Hematopoietic multipotent progenitor cell treated with erythropoietin and hydrocortisone succinate and interleukin-3 and kit ligand, for 8 days (in vitro differentiated cells): Measurements from ENCODE around the gene TALDO1.
A peak's percentile ranks its signal among the peaks of the same experiment; 100 is the strongest.

Experiments
- DNase-seq: peaks from one replicate; pipeline ENCODE4 v3.0.0-alpha.2; 2015

TALDO1 gene

GRCh38 chr11:747158-748006 lies at the start of gene TALDO1:
TALDO1 (plus strand) TSS chr11:747464; CDS start chr11:747482, 18 bp downstream.
- peak; percentile 87 for DNase-seq

- DNase-seq: no peak
These were observed 49.4 kb upstream of the TALDO1 start for GRCh38 chr11:697811-698311.

DNA sequence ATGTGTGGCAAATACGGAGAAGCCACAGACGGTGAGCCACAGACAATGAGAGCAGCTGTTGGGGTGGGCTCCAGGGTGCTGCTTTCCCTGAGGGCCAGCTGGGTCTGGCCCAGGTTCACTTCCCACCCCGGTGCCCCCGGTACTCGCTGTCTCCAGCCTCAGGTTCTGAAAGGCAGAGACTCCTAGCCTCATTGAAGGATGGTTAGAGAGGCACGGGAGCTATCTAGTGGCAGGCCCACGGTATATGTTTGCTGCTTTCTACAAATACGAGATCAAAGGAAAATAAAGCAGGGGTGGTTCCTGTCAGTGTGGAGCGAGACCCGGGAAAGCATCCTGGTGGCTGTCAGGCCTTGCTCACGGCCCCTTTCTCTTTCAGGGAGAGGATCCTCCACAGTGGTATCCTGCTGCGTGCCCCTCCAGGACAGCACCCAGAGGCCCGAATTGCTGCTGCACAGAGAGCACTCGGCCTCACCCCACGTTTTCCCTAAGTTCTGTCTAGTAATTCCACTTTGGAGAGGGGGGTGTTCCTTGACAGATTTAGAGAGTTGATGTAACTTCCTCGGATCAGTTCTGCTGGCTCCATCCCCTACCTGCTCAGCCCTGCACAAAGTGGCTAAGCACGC lies 48.7 kb upstream of the TALDO1 start:
- DNase-seq: no peak

DNA sequence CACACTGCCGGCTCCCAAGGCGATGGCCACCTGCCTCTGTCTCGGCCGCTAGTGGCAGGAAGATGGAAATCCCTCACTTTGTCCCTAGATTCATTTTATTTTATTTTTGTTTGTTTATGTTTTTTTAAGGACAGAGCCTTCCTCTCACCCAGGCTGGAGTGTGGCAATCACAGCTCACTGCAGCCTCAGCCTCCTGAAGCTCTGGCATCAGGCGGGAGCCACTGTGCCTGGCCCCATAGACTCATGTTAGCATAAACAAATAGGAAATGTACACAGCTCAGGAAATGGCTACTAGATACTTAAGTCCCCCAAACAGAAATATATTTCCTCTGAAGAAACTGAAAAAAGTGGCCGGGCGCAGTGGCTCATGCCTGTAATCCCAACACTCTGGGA lies 48.2 kb upstream of the TALDO1 start:
- DNase-seq: no peak

DNA sequence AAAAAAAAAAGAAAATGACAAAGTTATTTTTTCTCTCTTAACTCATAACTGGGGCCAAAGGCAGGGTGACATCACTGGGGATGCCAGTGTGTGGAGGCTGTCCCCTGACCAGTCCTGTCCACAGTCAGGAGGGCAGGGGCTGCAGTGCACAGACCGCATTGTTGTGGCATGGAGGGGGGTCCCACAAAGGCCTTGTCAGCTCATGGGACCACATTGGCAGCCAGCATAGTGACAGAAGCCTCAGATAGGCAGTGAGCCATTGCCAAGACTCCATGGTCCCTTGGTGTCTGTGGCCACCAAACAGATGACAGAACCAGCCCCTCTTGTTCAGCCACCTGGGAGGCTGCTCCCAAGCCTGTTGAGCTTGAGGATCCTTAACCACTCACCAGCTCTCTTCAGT lies 47.5 kb upstream of the TALDO1 start:
- DNase-seq: no peak

GRCh38 chr11:701741-702461 lies 45.4 kb upstream of the TALDO1 start:
- peak; percentile 50 for DNase-seq

DNA sequence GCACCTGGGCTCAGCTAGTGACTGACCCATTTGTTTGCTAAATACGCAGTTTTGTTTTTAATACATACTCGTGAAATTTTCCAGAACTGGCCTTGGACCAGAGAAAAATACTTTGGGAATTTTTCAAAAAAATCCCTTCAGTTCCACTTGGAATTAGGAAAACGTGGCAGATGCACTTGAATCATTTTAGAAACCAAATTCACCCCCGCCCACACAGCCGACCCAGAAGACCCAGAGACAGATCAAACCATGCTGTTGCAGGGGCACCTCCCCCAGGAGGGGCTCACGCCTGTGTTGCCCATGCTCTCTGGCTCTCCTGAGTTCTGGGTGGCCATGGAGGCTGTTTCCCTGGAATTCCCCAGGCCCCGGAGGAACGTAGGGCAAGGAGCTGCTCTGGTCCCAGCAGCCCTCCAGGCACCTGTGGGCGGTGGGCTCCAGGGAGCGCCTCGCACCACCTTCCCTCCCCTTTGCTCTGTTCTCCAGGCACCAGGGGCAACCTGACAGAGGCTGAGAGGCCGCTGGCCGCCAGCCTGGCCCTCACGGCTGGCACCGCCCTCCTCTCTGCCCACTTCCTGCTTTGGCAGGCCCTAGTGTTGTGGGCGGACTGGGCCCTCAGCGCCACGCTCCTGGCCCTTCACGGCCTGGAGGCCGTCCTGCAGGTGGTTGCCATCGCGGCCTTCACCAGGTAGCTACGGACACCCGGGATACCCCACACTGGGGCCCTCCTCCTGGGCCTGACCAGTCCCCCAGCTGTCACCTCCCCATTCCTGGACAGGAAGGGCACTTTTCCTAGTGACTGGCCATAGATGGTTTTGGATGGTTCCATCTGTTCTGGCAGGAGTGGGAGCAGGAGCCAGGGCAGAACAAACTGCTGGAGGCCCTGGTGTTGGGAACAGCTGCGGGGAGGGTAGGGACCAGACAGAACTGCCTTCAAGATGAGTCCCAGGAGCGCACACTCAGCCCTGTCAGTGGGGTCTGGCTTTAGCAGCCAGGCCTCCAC lies 44.5 kb upstream of the TALDO1 start:
- peak; percentile 47 for DNase-seq

- DNase-seq: no peak
These were observed 43.8 kb upstream of the TALDO1 start for GRCh38 chr11:703506-703905.

DNA sequence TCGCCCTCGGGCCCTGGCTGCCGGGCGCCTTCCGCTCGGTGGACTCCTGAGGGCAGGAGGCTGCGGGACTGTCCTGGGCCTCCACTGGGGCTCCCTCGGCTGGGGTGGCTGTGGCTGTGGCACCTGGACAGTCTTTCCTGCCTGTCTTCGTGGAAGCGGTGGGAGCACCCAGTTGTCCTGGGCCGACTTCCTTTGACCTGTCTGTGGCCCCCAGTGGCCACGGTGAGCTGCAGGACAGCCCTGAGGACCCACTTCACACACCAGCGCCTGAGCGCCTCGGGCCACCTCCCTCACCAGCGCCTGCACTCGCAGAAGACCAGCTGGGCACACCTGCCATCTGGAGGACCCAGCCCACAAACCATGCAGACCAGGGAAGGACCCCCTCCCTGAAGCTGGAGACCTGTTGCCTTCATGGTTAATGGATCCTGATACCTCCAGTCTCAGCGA lies 43.0 kb upstream of the TALDO1 start:
- no peak for DNase-seq

- no peak for DNase-seq
These were observed 42.3 kb upstream of the TALDO1 start for GRCh38 chr11:704781-705645.

GRCh38 chr11:705646-706438 lies 41.4 kb upstream of the TALDO1 start, which contains the start of gene EPS8L2:
EPS8L2 (plus strand) TSS chr11:706231; CDS start chr11:709408, 3,177 bp downstream.
- no peak for DNase-seq

- no peak for DNase-seq
These were observed 40.8 kb upstream of the TALDO1 start for GRCh38 chr11:706439-706956.

GRCh38 chr11:706957-707816 lies 40.1 kb upstream of the TALDO1 start:
- no peak for DNase-seq

GRCh38 chr11:707817-708420 lies 39.3 kb upstream of the TALDO1 start:
- DNase-seq: no peak

DNA sequence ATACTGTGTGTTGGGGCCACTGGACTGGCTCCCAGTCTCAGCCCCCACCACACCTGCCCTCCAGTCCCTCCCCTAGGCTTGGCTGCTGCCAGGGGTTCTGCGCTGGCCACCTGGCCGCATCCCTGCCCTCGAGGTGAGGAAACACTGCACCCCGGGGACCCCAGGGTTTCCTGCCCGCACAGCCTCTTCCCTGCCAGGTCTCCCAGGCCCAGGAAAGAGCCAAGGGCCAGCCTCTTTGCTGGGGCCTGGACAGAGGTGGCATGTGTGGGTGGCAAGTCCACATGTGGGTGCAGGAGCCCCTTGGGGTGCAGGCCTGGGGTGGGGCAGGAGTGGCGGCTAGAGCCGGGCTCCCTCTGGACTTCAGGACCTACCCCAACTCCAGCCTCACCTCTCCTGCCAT lies 38.8 kb upstream of the TALDO1 start:
- no peak for DNase-seq

GRCh38 chr11:709109-709997 lies 37.9 kb upstream of the TALDO1 start:
- DNase-seq: no peak

GRCh38 chr11:714436-714835 lies 32.8 kb upstream of the TALDO1 start:
- no peak for DNase-seq
